ENCODE measurements around the gene RWDD3. TPM values are rescaled to one million over a fixed set of nuclear protein-coding genes. Genes with fewer than 3 reads are reported as not detected.
A peak's percentile ranks its signal among the peaks of the same experiment; 100 is the strongest.

Gene RWDD3
- total RNA-seq, 4 donors from 2014 or later: 4.1 to 36.6 (median 30.8) TPM

- Histone ChIP-seq H3K4me3 (no peak overlapping the region), H3K27me3 (no peaks in the 10 kb centered on the region), H3K27ac (peak overlapping the region; percentile 11 to 79), H3K4me1 (peaks cover 5 to 19% of the 10 kb centered on the region in 2 donors), H3K9me3 (no peaks in the 10 kb centered on the region), H3K36me3 (no peaks in the 10 kb centered on the region)
- intact Hi-C loops (cut with DNase I; ENCODE audit: low total_unique reads): no loop called here
- DNase-seq: no peak
- TF ChIP-seq POLR2A (IDR thresholded peaks at IDR 0.05): no peak
- no peak for TF ChIP-seq CTCF (IDR thresholded peaks at IDR 0.05)
Observed at GRCh38 chr1:95197616-95198252, 36.3 kb upstream of the RWDD3 start.

- Histone ChIP-seq H3K4me3 (no peak overlapping the region), H3K36me3 (no peaks in the 10 kb centered on the region), H3K9me3 (no peaks in the 10 kb centered on the region), H3K27me3 (no peaks in the 10 kb centered on the region), H3K27ac (no peak overlapping the region), H3K4me1 (peaks cover 5 to 11% of the 10 kb centered on the region in 2 donors)
- intact Hi-C loops (cut with DNase I; ENCODE audit: low total_unique reads): no loop called here
- DNase-seq: no peak
- TF ChIP-seq POLR2A (IDR thresholded peaks at IDR 0.05): no peak
- TF ChIP-seq CTCF (IDR thresholded peaks at IDR 0.05): no peak
Observed at GRCh38 chr1:95201905-95202304, 32.1 kb upstream of the RWDD3 start.

- no peaks in the 10 kb centered on the region for H3K9me3 ChIP-seq
- H3K36me3 ChIP-seq: no peaks in the 10 kb centered on the region
- no peaks in the 10 kb centered on the region for H3K27me3 ChIP-seq
- TF ChIP-seq CTCF (IDR thresholded peaks at IDR 0.05) (no peak), POLR2A (IDR thresholded peaks at IDR 0.05) (no peak)
- intact Hi-C loops (cut with DNase I; ENCODE audit: low total_unique reads): no loop called here
- no peaks in the 10 kb centered on the region for H3K4me1 ChIP-seq
- no peak overlapping the region for H3K4me3 ChIP-seq
- H3K27ac ChIP-seq: no peak overlapping the region
- DNase-seq: no peak
Observed at GRCh38 chr1:95203908-95204437, 30.0 kb upstream of the RWDD3 start.

- H3K9me3 ChIP-seq: no peaks in the 10 kb centered on the region
- TF ChIP-seq CTCF (IDR thresholded peaks at IDR 0.05) (no peak), POLR2A (IDR thresholded peaks at IDR 0.05) (no peak)
Observed at GRCh38 chr1:95206514-95206913, 27.5 kb upstream of the RWDD3 start.

GRCh38 chr1:95207223-95207935, 26.6 kb upstream of the RWDD3 start:
- Histone ChIP-seq H3K9me3 (no peaks in the 10 kb centered on the region), H3K27me3 (no peaks in the 10 kb centered on the region), H3K4me3 (no peak overlapping the region), H3K36me3 (no peaks in the 10 kb centered on the region), H3K4me1 (no peaks in the 10 kb centered on the region), H3K27ac (no peak overlapping the region)
- TF ChIP-seq POLR2A (IDR thresholded peaks at IDR 0.05): no peak
- no peak for TF ChIP-seq CTCF (IDR thresholded peaks at IDR 0.05)
- intact Hi-C loops (cut with DNase I; ENCODE audit: low total_unique reads): no loop called here
- DNase-seq: no peak

More at GRCh38 chr1:95206514-95206913, 27.5 kb upstream of the RWDD3 start:
- H3K27ac ChIP-seq: no peak overlapping the region
- no peaks in the 10 kb centered on the region for H3K36me3 ChIP-seq
- H3K4me1 ChIP-seq: no peaks in the 10 kb centered on the region
- no peaks in the 10 kb centered on the region for H3K27me3 ChIP-seq
- H3K4me3 ChIP-seq: no peak overlapping the region
- DNase-seq: no peak
- intact Hi-C loops (cut with DNase I; ENCODE audit: low total_unique reads): no loop called here

Measured in uterus (tissue), 4 donors.